Renal cortical epithelial cell (primary cell): ENCODE results near the gene DBP. TPM values are rescaled to one million over a fixed set of nuclear protein-coding genes. Genes with fewer than 3 reads are reported as not detected.
"Not testable (repeated sequence)": the region's sequence is repeated elsewhere in the genome, so short reads cannot be mapped to it uniquely, and the experiment has no call there.

Experiments
- DNase-seq: peaks from one replicate; pipeline ENCODE4 v3.0.0-alpha.2; 2011; ENCODE audit warnings: low read depth
- total RNA-seq: library from RNA; depleted of rRNA; stranded (reverse); fragments of >200 nt; gene quantifications from 2 replicates; pipeline ENCODE4 v1.2.3, GENCODE V29; 2014

DBP gene
- total RNA-seq, 1 donor from 2014 or later = 2.3 TPM

GRCh38 chr19:48639483-48640375, 2.5 kb upstream of the DBP start:
- no peak for DNase-seq

- DNase-seq = no peak
Measured at GRCh38 chr19:48638831-48639381, 1.7 kb upstream of the DBP start.

GRCh38 chr19:48637948-48638830, 1.0 kb upstream of the DBP start:
- peak; percentile 93 for DNase-seq

- peak; percentile 96 for DNase-seq
Measured at GRCh38 chr19:48637449-48637947, 319 bp upstream of the DBP start.

GRCh38 chr19:48635966-48636858, 967 bp downstream of the DBP start:
- DNase-seq = no peak

- DNase-seq = no peak
Measured at GRCh38 chr19:48635263-48635965, 1.8 kb downstream of the DBP start.

- peak; percentile 92 for DNase-seq
Measured at GRCh38 chr19:48634424-48635262, 2.5 kb downstream of the DBP start.

- no peak for DNase-seq
Measured at GRCh38 chr19:48634036-48634342, 3.2 kb downstream of the DBP start.

GRCh38 chr19:48633148-48634035, 3.8 kb downstream of the DBP start:
- DNase-seq = no peak

- DNase-seq = peak; percentile 73
Measured at GRCh38 chr19:48632692-48633147, 4.5 kb downstream of the DBP start.

- not testable (repeated sequence) for DNase-seq
Measured at GRCh38 chr19:48632286-48632685, 4.9 kb downstream of the DBP start.

- peak; percentile 51 for DNase-seq
Measured at GRCh38 chr19:48631225-48631624, 6.0 kb downstream of the DBP start.

GRCh38 chr19:48630296-48631063, 6.7 kb downstream of the DBP start:
- no peak for DNase-seq

GRCh38 chr19:48629599-48630295, 7.4 kb downstream of the DBP start:
- peak; percentile 55 for DNase-seq

GRCh38 chr19:48629297-48629598, 7.9 kb downstream of the DBP start:
- no peak for DNase-seq

GRCh38 chr19:48628486-48629296, 8.5 kb downstream of the DBP start:
- DNase-seq = no peak
